MCF 10A (cell line): Measurements from ENCODE around the gene PPP3CA. TPM values are rescaled to one million over a fixed set of nuclear protein-coding genes. Genes with fewer than 3 reads are reported as not detected.
"Not testable (repeated sequence)": the region's sequence is repeated elsewhere in the genome, so short reads cannot be mapped to it uniquely, and the experiment has no call there.

Experiments
- BruUV-seq: library from RNA; stranded (reverse); fragments of 400-500 nt; replicated peaks from 2 replicates; lab custom pipeline; 2021; lab: Mats Ljungman, UMichigan
- CTCF ChIA-PET: fragments of 300-600 bp; sonication (Branson Sonifier 250); formaldehyde crosslinking; extraction: SDS; loops from one replicate; lab custom pipeline; 2021; ENCODE audit warnings: antibody characterized with exemption, inconsistent platforms; lab: Yijun Ruan, JAX
- POLR2A ChIA-PET: fragments of 300-600, 350-650 bp; sonication (Branson Sonifier 250); formaldehyde crosslinking; extraction: SDS; loops from one replicate; lab custom pipeline; 2020; ENCODE audit warnings: antibody characterized with exemption, inconsistent platforms; lab: Yijun Ruan, JAX
- DNase-seq: peaks from one replicate; pipeline ENCODE4 v3.0.0-alpha.2; 2018; ENCODE audit not compliant: unreplicated experiment
- H3K27ac Mint-ChIP-seq: one replicate; pipeline ENCODE4 v1.8.0; 2022; ENCODE audit warnings: mild to moderate bottlenecking, low read depth, mixed read lengths; ENCODE audit not compliant: unreplicated experiment
- H3K27me3 Mint-ChIP-seq: one replicate; pipeline ENCODE4 v1.8.0; 2022; ENCODE audit warnings: mixed read lengths; ENCODE audit not compliant: insufficient read depth, unreplicated experiment
- H3K36me3 Mint-ChIP-seq: one replicate; pipeline ENCODE4 v1.8.0; 2022; ENCODE audit warnings: mild to moderate bottlenecking, moderate library complexity, mixed read lengths; ENCODE audit not compliant: insufficient read depth, unreplicated experiment
- H3K4me1 Mint-ChIP-seq: one replicate; pipeline ENCODE4 v1.8.0; 2022; ENCODE audit warnings: mixed read lengths; ENCODE audit not compliant: insufficient read depth, unreplicated experiment
- H3K4me3 Mint-ChIP-seq: one replicate; pipeline ENCODE4 v1.8.0; 2022; ENCODE audit warnings: mild to moderate bottlenecking, moderate library complexity, mixed read lengths; ENCODE audit not compliant: unreplicated experiment
- H3K9me3 Mint-ChIP-seq: one replicate; pipeline ENCODE4 v1.8.0; 2022; ENCODE audit warnings: mixed read lengths; ENCODE audit not compliant: unreplicated experiment
- CTCF ChIP-seq: fragments of 200-600 bp; IDR thresholded peaks from one replicate; pipeline ENCODE4 v1.8.0; 2022; ENCODE audit warnings: antibody characterized with exemption, mild to moderate bottlenecking; ENCODE audit not compliant: unreplicated experiment
- intact Hi-C: fragments of 100-400 bp; cut with micrococcal nuclease; formaldehyde crosslinking; loops from 2 replicates; pipeline ENCODE4 v1.14.1; 2022
- total RNA-seq: library from RNA; stranded (reverse); gene quantifications from 2 replicates; pipeline ENCODE4 v1.2.3, GENCODE V29; 2022

Gene PPP3CA
- total RNA-seq, 1 experiment from 2014 or later = 73.0 TPM

DNA sequence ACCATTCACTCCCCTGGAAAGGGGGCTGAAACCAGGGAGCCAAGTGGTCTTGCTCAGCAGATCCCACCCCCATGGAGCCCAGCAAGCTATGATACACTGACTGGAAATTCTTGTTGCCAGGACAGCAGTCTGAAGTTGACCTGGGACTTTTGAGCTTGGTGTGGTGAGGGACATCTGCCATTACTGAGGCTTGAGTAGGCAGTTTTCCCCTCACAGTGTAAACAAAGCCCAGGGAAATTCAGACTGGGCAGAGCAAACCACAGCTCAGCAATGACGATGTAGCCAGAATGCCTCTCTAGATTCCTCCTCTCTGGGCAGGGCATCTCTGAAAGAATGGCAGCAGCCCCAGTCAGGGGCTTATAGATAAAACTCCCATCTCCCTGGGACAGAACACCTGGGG, 218.4 kb downstream of the PPP3CA start:
- H3K4me3 Mint-ChIP-seq, POLR2A ChIA-PET: not testable (repeated sequence)

GRCh38 chr4:101128473-101128872, 218.9 kb downstream of the PPP3CA start:
- Mint-ChIP-seq H3K36me3 (peaks cover 14% of the 10 kb centered on the region), H3K9me3 (peaks cover 15% of the 10 kb centered on the region), H3K4me1 (peaks cover 14% of the 10 kb centered on the region), H3K4me3 (no peak overlapping the region), H3K27me3 (no peaks in the 10 kb centered on the region), H3K27ac (no peak overlapping the region)
- DNase-seq = no peak
- no TSS peak for BruUV-seq
- POLR2A ChIA-PET = no interaction called here
- intact Hi-C loops = no loop called here
- TF ChIP-seq CTCF = no peak
- CTCF ChIA-PET = interaction anchor here (0.7 kb wide), 1 partner anchor 630 kb away, joined by 4 read pairs; no protein-coding TSS in a partner anchor

More for the DNA sequence above, 218.4 kb downstream of the PPP3CA start:
- H3K27me3 Mint-ChIP-seq, intact Hi-C loops, BruUV-seq, DNase-seq, H3K27ac Mint-ChIP-seq: not testable (repeated sequence)
- peaks cover 14% of the 10 kb centered on the region for H3K4me1 Mint-ChIP-seq
- peaks cover 14% of the 10 kb centered on the region for H3K36me3 Mint-ChIP-seq
- CTCF ChIA-PET = interaction anchor here (0.7 kb wide), 1 partner anchor 630 kb away, joined by 4 read pairs; no protein-coding TSS in a partner anchor
- peaks cover 15% of the 10 kb centered on the region for H3K9me3 Mint-ChIP-seq

- ChIA-PET POLR2A (interaction anchor here (0.9 to 1.2 kb wide), 2 partner anchors 12 to 28 kb away, joined by 3 read pairs; no protein-coding TSS in a partner anchor), CTCF (interaction anchor here (0.5 kb wide), 1 partner anchor 1170 kb away, joined by 3 read pairs; no protein-coding TSS in a partner anchor)
- Mint-ChIP-seq H3K4me1 (peaks cover 14% of the 10 kb centered on the region), H3K9me3 (peaks cover 15% of the 10 kb centered on the region), H3K27ac (no peak overlapping the region), H3K4me3 (no peak overlapping the region), H3K27me3 (no peaks in the 10 kb centered on the region), H3K36me3 (peaks cover 14% of the 10 kb centered on the region)
- TF ChIP-seq CTCF = no peak
- intact Hi-C loops = no loop called here
- no peak for DNase-seq
- BruUV-seq = no TSS peak
Measured at GRCh38 chr4:101127176-101127790, 220.0 kb downstream of the PPP3CA start.

DNA sequence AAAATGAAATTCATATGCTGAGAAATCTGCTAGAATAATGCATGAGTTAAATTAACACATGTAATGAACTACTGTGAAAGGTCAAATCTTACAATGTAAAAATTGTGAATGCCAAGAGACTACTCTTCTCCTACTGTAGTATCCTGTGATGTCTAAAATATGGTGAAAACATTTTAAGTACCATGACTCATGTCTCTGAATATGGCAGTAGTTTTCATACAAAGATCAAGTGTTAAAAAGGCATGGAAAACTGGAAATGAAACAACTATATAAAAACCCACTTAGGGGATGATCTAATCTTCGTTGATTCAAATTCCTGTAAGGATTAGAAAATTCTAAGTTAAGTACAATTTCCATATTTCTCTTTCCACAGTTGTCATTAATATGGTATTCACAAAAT, 221.3 kb downstream of the PPP3CA start:
- TF ChIP-seq CTCF = no peak
- Mint-ChIP-seq H3K36me3 (peaks cover 14% of the 10 kb centered on the region), H3K27me3 (no peaks in the 10 kb centered on the region), H3K27ac (no peak overlapping the region), H3K4me1 (peaks cover 14% of the 10 kb centered on the region), H3K4me3 (no peak overlapping the region), H3K9me3 (peaks cover 8% of the 10 kb centered on the region)
- CTCF ChIA-PET = no interaction called here
- intact Hi-C loops = no loop called here
- no peak for DNase-seq
- BruUV-seq = no TSS peak
- POLR2A ChIA-PET = no interaction called here
